VCaP (cell line): ENCODE data around the gene COQ4.

Experiments
- H3K27ac ChIP-seq: fragments of 450-650 bp; 2 replicates; pipeline ENCODE4 v1.5.1; 2017
- TF ChIP-seq, protein P1 (sequence below): fragments of 450-650 bp; conservative IDR thresholded peaks from 2 replicates; pipeline ENCODE4 v1.5.1; 2017; ENCODE audit warnings: mild to moderate bottlenecking, moderate library complexity

COQ4 gene

DNA sequence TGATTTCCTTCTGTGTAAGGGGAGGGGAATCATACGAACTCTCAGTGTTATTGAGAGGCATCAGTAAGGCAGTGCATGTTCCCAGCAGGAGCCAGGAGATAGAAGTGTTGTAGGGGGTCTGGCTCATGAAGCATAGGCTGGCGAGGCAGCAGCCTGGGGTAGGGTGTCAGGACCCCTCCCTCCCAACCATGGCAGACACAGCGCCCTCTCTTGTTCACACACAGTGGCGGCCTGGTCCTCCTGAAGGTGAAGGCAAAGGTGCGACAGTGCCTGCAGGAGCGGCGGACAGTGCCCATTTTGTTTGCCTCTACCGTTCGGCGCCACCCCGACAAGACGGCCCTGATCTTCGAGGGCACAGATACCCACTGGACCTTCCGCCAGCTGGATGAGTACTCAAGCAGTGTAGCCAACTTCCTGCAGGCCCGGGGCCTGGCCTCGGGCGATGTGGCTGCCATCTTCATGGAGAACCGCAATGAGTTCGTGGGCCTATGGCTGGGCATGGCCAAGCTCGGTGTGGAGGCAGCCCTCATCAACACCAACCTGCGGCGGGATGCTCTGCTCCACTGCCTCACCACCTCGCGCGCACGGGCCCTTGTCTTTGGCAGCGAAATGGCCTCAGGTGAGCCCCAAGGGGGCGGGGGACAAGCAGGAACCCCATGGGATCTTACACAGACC is 22.4 kb downstream of the COQ4 start:
- TF ChIP-seq, protein P1, sequence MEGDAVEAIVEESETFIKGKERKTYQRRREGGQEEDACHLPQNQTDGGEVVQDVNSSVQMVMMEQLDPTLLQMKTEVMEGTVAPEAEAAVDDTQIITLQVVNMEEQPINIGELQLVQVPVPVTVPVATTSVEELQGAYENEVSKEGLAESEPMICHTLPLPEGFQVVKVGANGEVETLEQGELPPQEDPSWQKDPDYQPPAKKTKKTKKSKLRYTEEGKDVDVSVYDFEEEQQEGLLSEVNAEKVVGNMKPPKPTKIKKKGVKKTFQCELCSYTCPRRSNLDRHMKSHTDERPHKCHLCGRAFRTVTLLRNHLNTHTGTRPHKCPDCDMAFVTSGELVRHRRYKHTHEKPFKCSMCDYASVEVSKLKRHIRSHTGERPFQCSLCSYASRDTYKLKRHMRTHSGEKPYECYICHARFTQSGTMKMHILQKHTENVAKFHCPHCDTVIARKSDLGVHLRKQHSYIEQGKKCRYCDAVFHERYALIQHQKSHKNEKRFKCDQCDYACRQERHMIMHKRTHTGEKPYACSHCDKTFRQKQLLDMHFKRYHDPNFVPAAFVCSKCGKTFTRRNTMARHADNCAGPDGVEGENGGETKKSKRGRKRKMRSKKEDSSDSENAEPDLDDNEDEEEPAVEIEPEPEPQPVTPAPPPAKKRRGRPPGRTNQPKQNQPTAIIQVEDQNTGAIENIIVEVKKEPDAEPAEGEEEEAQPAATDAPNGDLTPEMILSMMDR: no peak
- no peak overlapping the region for H3K27ac ChIP-seq

DNA sequence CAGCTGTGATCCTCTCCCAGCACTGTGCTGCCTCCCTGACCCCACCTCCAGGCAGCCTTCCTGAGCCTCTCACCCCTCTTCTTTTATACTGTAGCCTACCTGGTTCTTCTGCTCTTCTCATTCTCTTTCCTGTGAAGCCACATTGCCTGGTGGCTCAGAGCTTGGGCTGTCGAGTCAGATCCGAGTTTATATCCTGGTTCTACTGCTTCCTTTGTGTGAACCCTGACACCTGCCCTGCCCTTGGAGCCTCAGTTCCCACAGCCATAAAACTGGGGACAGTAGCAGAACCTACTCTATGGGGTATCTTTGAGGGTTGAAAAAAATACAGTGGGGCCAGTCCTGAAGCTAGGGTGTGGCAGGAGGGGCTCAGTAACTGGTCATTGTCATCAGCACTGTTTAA is 26.5 kb downstream of the COQ4 start:
- H3K27ac ChIP-seq: no peak overlapping the region
- TF ChIP-seq, protein P1: no peak

DNA sequence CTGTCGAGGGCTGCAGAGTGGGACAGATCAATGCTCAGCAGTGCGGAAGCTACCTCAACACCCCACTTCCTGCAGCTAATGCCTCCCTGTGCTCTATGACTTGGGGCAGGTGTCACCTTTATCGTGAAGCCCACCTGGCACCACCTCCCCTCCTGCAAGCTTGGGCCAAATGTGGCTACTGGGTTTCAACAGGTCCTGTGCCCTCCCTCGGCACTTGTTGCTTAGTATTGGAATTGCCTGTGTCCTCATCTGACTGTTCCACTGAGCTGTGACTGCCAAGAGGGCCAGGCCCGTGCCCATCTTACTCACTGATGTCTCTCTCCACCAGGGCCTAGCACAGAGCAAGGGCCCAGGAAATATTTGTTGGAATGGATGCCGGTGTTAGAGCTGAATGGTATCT is 27.1 kb downstream of the COQ4 start:
- H3K27ac ChIP-seq: no peak overlapping the region

DNA sequence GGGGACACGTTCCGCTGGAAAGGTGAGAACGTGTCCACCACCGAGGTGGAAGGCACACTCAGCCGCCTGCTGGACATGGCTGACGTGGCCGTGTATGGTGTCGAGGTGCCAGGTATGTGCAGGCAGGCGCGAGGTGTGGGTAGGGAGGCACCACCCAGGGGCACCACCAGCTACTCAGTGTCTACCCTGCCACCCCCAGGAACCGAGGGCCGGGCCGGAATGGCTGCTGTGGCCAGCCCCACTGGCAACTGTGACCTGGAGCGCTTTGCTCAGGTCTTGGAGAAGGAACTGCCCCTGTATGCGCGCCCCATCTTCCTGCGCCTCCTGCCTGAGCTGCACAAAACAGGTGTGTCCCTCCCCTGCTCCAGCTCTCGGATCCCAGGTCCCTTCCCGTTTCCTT is 32.8 kb downstream of the COQ4 start:
- TF ChIP-seq, protein P1: no peak
- H3K27ac ChIP-seq: no peak overlapping the region

More for the DNA sequence above, 27.1 kb downstream of the COQ4 start:
- TF ChIP-seq, protein P1: no peak

DNA sequence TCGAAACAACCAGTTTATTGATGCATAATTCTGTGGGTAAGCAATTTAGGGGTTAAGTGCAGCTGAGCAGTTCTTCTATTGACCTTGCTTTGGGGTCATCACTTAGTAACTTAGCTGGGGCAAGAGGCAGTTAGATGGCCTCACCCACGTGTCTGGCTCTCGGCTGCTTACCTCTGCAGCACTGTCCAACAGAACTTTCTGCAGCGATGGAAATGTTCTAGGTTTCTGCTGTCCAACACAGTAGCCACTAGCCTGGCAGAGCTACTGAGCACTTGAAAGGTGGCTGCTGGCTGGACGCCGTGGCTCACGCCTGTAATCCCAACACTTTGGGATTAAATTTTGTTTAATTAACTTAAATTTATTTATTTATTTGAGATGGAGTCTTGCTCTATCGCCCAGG is 35.5 kb downstream of the COQ4 start:
- no peak overlapping the region for H3K27ac ChIP-seq
- TF ChIP-seq, protein P1: no peak

DNA sequence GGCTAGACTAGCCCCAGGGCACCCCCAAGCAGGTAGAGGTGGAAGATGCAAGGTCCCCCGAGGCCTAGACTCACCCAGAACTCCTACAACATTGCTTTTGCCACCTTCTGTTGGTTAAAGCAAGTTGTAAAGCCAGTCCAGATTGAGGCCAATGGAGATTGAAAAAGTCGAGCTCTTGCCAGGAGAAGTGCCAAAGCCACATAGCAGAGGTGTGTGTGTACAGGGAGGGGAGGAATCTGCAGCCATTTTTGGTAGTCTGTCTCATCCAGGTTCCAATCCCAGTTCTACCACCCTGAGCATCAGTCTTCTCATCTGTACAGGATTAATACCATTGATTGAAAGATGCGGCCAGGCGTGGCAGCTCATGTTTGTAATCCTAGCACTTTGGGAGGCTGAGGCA is 36.2 kb downstream of the COQ4 start:
- H3K27ac ChIP-seq: no peak overlapping the region

DNA sequence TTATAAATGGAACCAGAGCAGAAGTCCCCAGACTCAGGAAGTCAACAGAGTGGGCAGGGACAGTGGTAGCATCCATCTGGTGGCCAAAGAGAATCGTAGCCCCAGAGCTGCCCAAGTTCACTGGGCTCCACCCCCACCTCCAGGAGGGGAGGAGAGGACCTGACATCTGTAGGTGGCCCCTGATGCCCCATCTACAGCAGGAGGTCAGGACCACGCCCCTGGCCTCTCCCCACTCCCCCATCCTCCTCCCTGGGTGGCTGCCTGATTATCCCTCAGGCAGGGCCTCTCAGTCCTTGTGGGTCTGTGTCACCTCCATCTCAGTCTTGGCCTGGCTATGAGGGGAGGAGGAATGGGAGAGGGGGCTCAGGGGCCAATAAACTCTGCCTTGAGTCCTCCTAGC is 38.2 kb downstream of the COQ4 start:
- TF ChIP-seq, protein P1: no peak
- H3K27ac ChIP-seq: peak overlapping the region; percentile 87

More for the DNA sequence above, 36.2 kb downstream of the COQ4 start:
- TF ChIP-seq, protein P1: no peak
